CD14-positive monocyte (primary cell): ENCODE data around the gene WASF2. TPM values are rescaled to one million over a fixed set of nuclear protein-coding genes. Genes with fewer than 3 reads are reported as not detected.
A peak's percentile ranks its signal among the peaks of the same experiment; 100 is the strongest.

ENCODE experiments used
- DNase-seq, 3 donors: peaks; one replicate each; pipeline ENCODE4 v3.0.0-alpha.2; 2011 to 2022
- H2AFZ ChIP-seq: 2 replicates; pipeline ENCODE4 v1.6.0; 2012; ENCODE audit warnings: mild to moderate bottlenecking, low read depth, low read length, inconsistent platforms; ENCODE audit not compliant: insufficient read depth, poor library complexity, severe bottlenecking
- H3K27ac ChIP-seq, 2 donors: 1 replicate in 1 of 2; 2 replicates in 1 of 2; pipeline ENCODE4 v1.5.1; 2012 to 2013; ENCODE audit warnings: low read length in 2 of 2, control low read depth in 1 of 2, inconsistent platforms in 1 of 2, low read depth in 1 of 2, mild to moderate bottlenecking in 1 of 2
- H3K27me3 ChIP-seq, 2 donors: one replicate each; pipeline versions ENCODE4 v1.6.0 to v1.6.1; 2011 to 2013; ENCODE audit warnings: low read length in 2 of 2; ENCODE audit not compliant: control insufficient read depth in 2 of 2, insufficient read depth in 2 of 2
- H3K36me3 ChIP-seq, 2 donors: replicated peaks in 1 of 2; 1 replicate in 1 of 2; 2 replicates in 1 of 2; pipeline versions ENCODE4 v1.5.1 to v1.6.1; 2012 to 2013; ENCODE audit warnings: low read length in 2 of 2, control low read depth in 1 of 2, inconsistent platforms in 1 of 2, mild to moderate bottlenecking in 1 of 2; ENCODE audit not compliant: insufficient read depth in 2 of 2, control insufficient read depth in 1 of 2
- H3K4me1 ChIP-seq, 2 donors: 1 replicate in 1 of 2; 2 replicates in 1 of 2; pipeline versions ENCODE4 v1.5.1 to v1.6.1; 2012 to 2013; ENCODE audit warnings: low read length in 2 of 2, control low read depth in 1 of 2, inconsistent platforms in 1 of 2, mild to moderate bottlenecking in 1 of 2, moderate library complexity in 1 of 2; ENCODE audit not compliant: insufficient read depth in 2 of 2, control insufficient read depth in 1 of 2
- H3K4me2 ChIP-seq: replicated peaks from 2 replicates; pipeline ENCODE3; 2012; ENCODE audit warnings: low read length, moderate library complexity, mild to moderate bottlenecking; ENCODE audit not compliant: poor library complexity, severe bottlenecking; ENCODE audit errors: extremely low read depth
- H3K4me3 ChIP-seq, 3 experiments: fragments of 200-600 bp in 1 of 3; sonication (generic) in 1 of 3; replicated peaks in 1 of 3; 1 replicate in 2 of 3; 2 replicates in 1 of 3; pipeline ENCODE4 v1.5.1; 2011 to 2013; ENCODE audit warnings: low read length in 3 of 3, mild to moderate bottlenecking in 3 of 3, control low read depth in 2 of 3, low read depth in 2 of 3, inconsistent platforms in 1 of 3, moderate library complexity in 1 of 3
- H3K79me2 ChIP-seq: 2 replicates; pipeline ENCODE4 v1.6.0; 2012; ENCODE audit warnings: mild to moderate bottlenecking, control low read depth, inconsistent platforms, low read length, moderate library complexity; ENCODE audit not compliant: insufficient read depth
- H3K9ac ChIP-seq: 2 replicates; pipeline ENCODE4 v1.6.0; 2017; ENCODE audit warnings: low read length, mild to moderate bottlenecking; ENCODE audit not compliant: insufficient read depth, poor library complexity, severe bottlenecking
- H3K9me3 ChIP-seq, 2 donors: replicated peaks in 1 of 2; 1 replicate in 1 of 2; 2 replicates in 1 of 2; pipeline versions ENCODE4 v1.5.1 to v1.6.1; 2012 to 2013; ENCODE audit warnings: low read length in 2 of 2, control low read depth in 1 of 2; ENCODE audit not compliant: control insufficient read depth in 1 of 2, insufficient read depth in 1 of 2
- H4K20me1 ChIP-seq: 2 replicates; pipeline ENCODE4 v1.6.0; 2012; ENCODE audit warnings: mild to moderate bottlenecking, low read length, control low read depth, moderate library complexity; ENCODE audit not compliant: insufficient read depth
- H3K27ac Mint-ChIP-seq, 7 donors: one replicate each; pipeline ENCODE4 v1.8.0; 2020; ENCODE audit warnings: mild to moderate bottlenecking in 7 of 7, mixed read lengths in 7 of 7, moderate library complexity in 6 of 7, inconsistent platforms in 2 of 7
- H3K27me3 Mint-ChIP-seq, 3 donors: one replicate each; pipeline ENCODE4 v1.8.0; 2021 to 2022; ENCODE audit warnings: low read depth in 3 of 3, mild to moderate bottlenecking in 3 of 3, mixed read lengths in 3 of 3, moderate library complexity in 3 of 3, inconsistent platforms in 1 of 3
- H3K36me3 Mint-ChIP-seq, 2 donors: one replicate each; pipeline ENCODE4 v1.8.0; 2020; ENCODE audit warnings: mixed read lengths in 2 of 2, inconsistent platforms in 1 of 2, mild to moderate bottlenecking in 1 of 2
- H3K4me1 Mint-ChIP-seq: one replicate; pipeline ENCODE4 v1.8.0; 2020; ENCODE audit warnings: mild to moderate bottlenecking, mixed read lengths
- H3K4me3 Mint-ChIP-seq, 2 donors: one replicate each; pipeline ENCODE4 v1.8.0; 2020; ENCODE audit warnings: mild to moderate bottlenecking in 2 of 2, mixed read lengths in 2 of 2, moderate library complexity in 1 of 2
- H3K9me3 Mint-ChIP-seq, 7 donors: one replicate each; pipeline ENCODE4 v1.8.0; 2020 to 2022; ENCODE audit warnings: mixed read lengths in 7 of 7, mild to moderate bottlenecking in 6 of 7, moderate library complexity in 6 of 7, inconsistent platforms in 2 of 7
- CTCF ChIP-seq: fragments of 200-600 bp; IDR thresholded peaks from one replicate; pipeline ENCODE4 v1.8.0; 2022; ENCODE audit warnings: antibody characterized with exemption, mild to moderate bottlenecking
- WGBS: methylation state at CpG from one replicate; pipeline ENCODE4 v1.1.5; 2013; ENCODE audit warnings: missing lambda C conversion rate; ENCODE audit not compliant: insufficient coverage; 5-methylcytosine and 5-hydroxymethylcytosine counted together
- intact Hi-C, 2 donors: fragments of 100-400 bp; cut with micrococcal nuclease; formaldehyde crosslinking; loops; one replicate each; pipeline versions ENCODE4 v1.15.0 to v1.15.1; 2023
- polyA plus RNA-seq, 3 donors: library from polyadenylated mRNA; depleted of rRNA in 1 of 3; unstranded in 2 of 3; stranded (reverse) in 1 of 3; fragments of 300-500 nt in 2 of 3; fragments of >200 nt in 1 of 3; fragmentation: Illumina TruSeq in 2 of 3; gene quantifications; 1 replicate in 2 of 3; 2 replicates in 1 of 3; pipeline ENCODE4 v1.2.3, GENCODE V29; 2012 to 2021

WASF2 gene
- polyA plus RNA-seq, 3 donors: 53.5 to 91.6 (median 86.4) TPM

GRCh38 chr1:27447883-27448282 lies 42.1 kb downstream of the WASF2 start:
- Mint-ChIP-seq H3K27me3 (peaks cover 0 to 1% (median 0%) of the 10 kb centered on the region in 3 donors), H3K4me1 (peaks cover 18% of the 10 kb centered on the region), H3K4me3 (no peak overlapping the region), H3K9me3 (no peaks in the 10 kb centered on the region), H3K27ac (peak overlapping the region in 3 of 7 donors; percentile 18 to 30 (median 29)), H3K36me3 (peaks cover 18 to 37% of the 10 kb centered on the region in 2 donors)
- Histone ChIP-seq H3K79me2 (peaks cover 100% of the 10 kb centered on the region), H2AFZ (no peak overlapping the region), H3K4me1 (no peaks in the 10 kb centered on the region), H3K27ac (peak overlapping the region in 1 of 2 donors; percentile 46), H3K9ac (no peak overlapping the region), H3K4me2 (no peak overlapping the region), H3K27me3 (no peaks in the 10 kb centered on the region), H3K9me3 (no peaks in the 10 kb centered on the region), H3K36me3 (peaks cover 20 to 54% of the 10 kb centered on the region in 2 donors), H3K4me3 (no peak overlapping the region), H4K20me1 (peaks cover 100% of the 10 kb centered on the region)
- no peak for TF ChIP-seq CTCF
- DNase-seq: no peak
- no CpG with 5 or more reads among the region's 3 CpGs for WGBS
- intact Hi-C loops: no loop called here

GRCh38 chr1:27447399-27447798 lies 42.6 kb downstream of the WASF2 start:
- Mint-ChIP-seq H3K27me3 (peaks cover 0 to 1% (median 0%) of the 10 kb centered on the region in 3 donors), H3K4me1 (peaks cover 18% of the 10 kb centered on the region), H3K9me3 (no peaks in the 10 kb centered on the region), H3K4me3 (no peak overlapping the region), H3K27ac (peak overlapping the region in 1 of 7 donors; percentile 32), H3K36me3 (peaks cover 18 to 37% of the 10 kb centered on the region in 2 donors)
- no peaks in the 10 kb centered on the region for H3K9me3 ChIP-seq
- peaks cover 100% of the 10 kb centered on the region for H3K79me2 ChIP-seq
- no peak for DNase-seq
- no peaks in the 10 kb centered on the region for H3K27me3 ChIP-seq
- H4K20me1 ChIP-seq: peaks cover 100% of the 10 kb centered on the region
- no peak overlapping the region for H3K4me2 ChIP-seq
- H3K27ac ChIP-seq: peak overlapping the region in 1 of 2 donors; percentile 46
- no peak overlapping the region for H3K4me3 ChIP-seq
- intact Hi-C loops: no loop called here
- no peak overlapping the region for H3K9ac ChIP-seq
- TF ChIP-seq CTCF: no peak
- H3K4me1 ChIP-seq: no peaks in the 10 kb centered on the region
- WGBS: 100% methylated on average over 1 of the region's 3 CpGs
- peaks cover 20 to 54% of the 10 kb centered on the region in 2 donors for H3K36me3 ChIP-seq
- H2AFZ ChIP-seq: no peak overlapping the region
